Activated CD4-positive, alpha-beta T cell treated with anti-CD3 and anti-CD28 coated beads, Interleukin-10, Interleukin-2, amounts not matched to agents 100 ng/mL and 50 ng/mL, durations not matched to agents 16 hours and 8 hours (primary cell): ENCODE data around the gene ISOC2.
A peak's percentile ranks its signal among the peaks of the same experiment; 100 is the strongest.

Experiments
- DNase-seq: peaks from one replicate; pipeline ENCODE4 v3.0.0-alpha.2; 2020

Gene ISOC2

GRCh38 chr19:55476100-55476775, 14.8 kb upstream of the ISOC2 start, which contains the start of gene ZNF628:
ZNF628 (plus strand) TSS chr19:55476617; CDS start chr19:55479911, 3,294 bp downstream.
- peak; percentile 99 for DNase-seq

- no peak for DNase-seq
These were observed 13.1 kb upstream of the ISOC2 start for GRCh38 chr19:55474269-55475265.

- no peak for DNase-seq
These were observed 12.0 kb upstream of the ISOC2 start for GRCh38 chr19:55473225-55474012.

GRCh38 chr19:55472463-55472862, 11.0 kb upstream of the ISOC2 start:
- no peak for DNase-seq

GRCh38 chr19:55471266-55471665, 9.8 kb upstream of the ISOC2 start:
- no peak for DNase-seq

- no peak for DNase-seq
These were observed 6.6 kb upstream of the ISOC2 start for GRCh38 chr19:55468054-55468393.

- peak; percentile 74 for DNase-seq
These were observed 6.0 kb upstream of the ISOC2 start for GRCh38 chr19:55467236-55468053.

- no peak for DNase-seq
These were observed 4.8 kb upstream of the ISOC2 start for GRCh38 chr19:55466241-55466614.

- no peak for DNase-seq
These were observed 4.2 kb upstream of the ISOC2 start for GRCh38 chr19:55465460-55466240.

- no peak for DNase-seq
These were observed 3.2 kb upstream of the ISOC2 start, which contains the start of gene C19orf85 for GRCh38 chr19:55464662-55465054. C19orf85 (minus strand) TSS chr19:55464751; CDS start chr19:55464554, 197 bp downstream.

GRCh38 chr19:55464039-55464661, 2.7 kb upstream of the ISOC2 start:
- DNase-seq, result no peak

- no peak for DNase-seq
These were observed 2.2 kb upstream of the ISOC2 start for GRCh38 chr19:55463583-55464031.

- no peak for DNase-seq
These were observed 1.3 kb upstream of the ISOC2 start for GRCh38 chr19:55462722-55463121.

- DNase-seq, result no peak
These were observed 658 bp upstream of the ISOC2 start for GRCh38 chr19:55461974-55462626.

- DNase-seq, result peak; percentile 70
These were observed 678 bp downstream of the ISOC2 start for GRCh38 chr19:55460670-55461258.

GRCh38 chr19:55459950-55460657, 1.3 kb downstream of the ISOC2 start:
- DNase-seq, result no peak

- no peak for DNase-seq
These were observed 1.9 kb downstream of the ISOC2 start for GRCh38 chr19:55459551-55459949.

GRCh38 chr19:55457683-55458457, 3.6 kb downstream of the ISOC2 start:
- DNase-seq, result no peak
